Measurements from ENCODE around the gene MGST2. TPM values are rescaled to one million over a fixed set of nuclear protein-coding genes. Genes with fewer than 3 reads are reported as not detected.
A peak's percentile ranks its signal among the peaks of the same experiment; 100 is the strongest.

MGST2 gene
- total RNA-seq, 1 donor from 2014 or later, result 134 TPM

DNA sequence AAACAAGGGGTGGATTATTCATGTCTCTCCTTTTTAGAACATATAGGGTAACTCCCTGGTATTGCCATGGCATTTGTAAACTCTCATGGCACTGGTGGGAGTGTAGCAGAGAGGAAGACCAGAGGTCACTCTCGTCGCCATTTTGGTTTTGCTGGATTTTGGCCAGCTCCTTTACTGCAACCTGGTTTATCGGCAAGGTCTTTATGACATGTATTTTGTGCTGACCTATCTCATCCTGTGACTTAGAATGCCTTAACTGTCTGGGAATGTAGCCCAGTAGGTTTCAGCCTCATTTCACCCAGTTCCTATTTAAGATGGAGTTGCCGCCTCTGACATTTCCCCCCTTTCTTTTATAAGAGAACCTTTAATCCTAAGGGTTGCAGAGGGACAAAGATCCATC, 45.8 kb downstream of the MGST2 start:
- H3K9me3 ChIP-seq (replicated peaks), result peaks cover 7% of the 10 kb centered on the region
- H3K4me3 ChIP-seq, result no peak overlapping the region
- TF ChIP-seq, protein P1, sequence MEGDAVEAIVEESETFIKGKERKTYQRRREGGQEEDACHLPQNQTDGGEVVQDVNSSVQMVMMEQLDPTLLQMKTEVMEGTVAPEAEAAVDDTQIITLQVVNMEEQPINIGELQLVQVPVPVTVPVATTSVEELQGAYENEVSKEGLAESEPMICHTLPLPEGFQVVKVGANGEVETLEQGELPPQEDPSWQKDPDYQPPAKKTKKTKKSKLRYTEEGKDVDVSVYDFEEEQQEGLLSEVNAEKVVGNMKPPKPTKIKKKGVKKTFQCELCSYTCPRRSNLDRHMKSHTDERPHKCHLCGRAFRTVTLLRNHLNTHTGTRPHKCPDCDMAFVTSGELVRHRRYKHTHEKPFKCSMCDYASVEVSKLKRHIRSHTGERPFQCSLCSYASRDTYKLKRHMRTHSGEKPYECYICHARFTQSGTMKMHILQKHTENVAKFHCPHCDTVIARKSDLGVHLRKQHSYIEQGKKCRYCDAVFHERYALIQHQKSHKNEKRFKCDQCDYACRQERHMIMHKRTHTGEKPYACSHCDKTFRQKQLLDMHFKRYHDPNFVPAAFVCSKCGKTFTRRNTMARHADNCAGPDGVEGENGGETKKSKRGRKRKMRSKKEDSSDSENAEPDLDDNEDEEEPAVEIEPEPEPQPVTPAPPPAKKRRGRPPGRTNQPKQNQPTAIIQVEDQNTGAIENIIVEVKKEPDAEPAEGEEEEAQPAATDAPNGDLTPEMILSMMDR (IDR thresholded peaks at IDR 0.05; ENCODE audit: borderline replicate concordance), result no peak
- no peaks in the 10 kb centered on the region for H3K27me3 ChIP-seq (ENCODE audit: low read depth)
- intact Hi-C loops (cut with micrococcal nuclease), result no loop called here
- peaks cover 61% of the 10 kb centered on the region for H3K4me1 ChIP-seq
- no peak for DNase-seq
- H3K36me3 ChIP-seq, result peaks cover 9% of the 10 kb centered on the region
- H3K27ac ChIP-seq (replicated peaks), result peak overlapping the region; percentile 5

DNA sequence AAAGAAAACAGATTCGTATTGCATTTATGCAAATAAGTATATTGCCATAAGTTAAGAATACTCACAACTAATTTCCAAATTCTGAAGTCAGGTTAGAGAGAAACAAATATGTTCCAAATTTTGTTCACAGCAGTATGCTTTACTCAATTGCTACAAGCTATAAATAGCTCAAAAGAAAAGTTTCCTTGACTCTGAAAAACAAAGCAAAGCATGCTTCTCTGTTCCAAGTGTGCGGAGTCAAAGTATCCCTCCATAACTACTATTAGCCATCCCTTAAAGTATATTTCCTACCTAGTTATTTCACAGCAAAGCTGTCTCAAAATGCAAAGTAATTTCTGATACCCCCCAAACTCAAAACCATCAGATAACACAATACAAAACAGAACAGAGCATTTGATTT, 47.3 kb downstream of the MGST2 start:
- H3K27me3 ChIP-seq (ENCODE audit: low read depth), result no peaks in the 10 kb centered on the region
- TF ChIP-seq, protein P1 (IDR thresholded peaks at IDR 0.05; ENCODE audit: borderline replicate concordance), result no peak
- peaks cover 6% of the 10 kb centered on the region for H3K9me3 ChIP-seq (replicated peaks)
- H3K4me1 ChIP-seq, result peaks cover 61% of the 10 kb centered on the region
- H3K36me3 ChIP-seq, result peaks cover 11% of the 10 kb centered on the region
- H3K27ac ChIP-seq (replicated peaks), result peak overlapping the region; percentile 5
- no peak overlapping the region for H3K4me3 ChIP-seq
- no peak for DNase-seq
- intact Hi-C loops (cut with micrococcal nuclease), result no loop called here

DNA sequence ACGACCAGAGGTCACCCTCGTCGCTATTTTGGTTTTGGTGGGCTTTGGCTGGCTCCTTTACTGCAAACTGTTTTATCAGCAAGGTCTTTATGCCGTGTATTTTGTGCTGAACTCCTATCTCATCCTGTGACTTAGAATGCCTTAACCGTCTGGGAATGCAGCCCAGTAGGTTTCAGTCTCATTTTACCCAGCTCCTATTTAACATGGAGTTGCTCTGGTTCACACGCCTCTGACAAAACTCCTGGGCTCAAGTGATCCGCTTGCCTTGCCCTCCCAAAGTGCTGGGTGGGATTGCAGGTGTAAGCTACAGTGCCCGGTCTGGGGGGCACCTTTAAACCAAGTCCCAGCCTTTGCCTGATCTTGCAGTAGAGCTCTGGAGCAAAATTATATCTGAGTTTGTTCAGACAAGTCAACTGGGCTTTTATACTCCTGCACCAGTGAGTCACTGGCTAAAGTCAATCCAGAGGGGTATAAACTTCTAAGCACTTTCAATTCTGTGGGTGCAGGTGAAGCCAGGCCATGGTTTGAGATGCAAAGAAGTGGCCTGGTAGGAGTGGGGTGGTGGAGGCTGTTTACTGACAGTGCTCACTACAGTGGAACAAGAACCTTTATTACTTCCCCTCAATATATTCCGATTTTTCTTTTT, 50.2 kb downstream of the MGST2 start:
- intact Hi-C loops (cut with micrococcal nuclease), result no loop called here
- H3K36me3 ChIP-seq, result peaks cover 29% of the 10 kb centered on the region
- DNase-seq, result no peak
- H3K4me3 ChIP-seq, result no peak overlapping the region
- H3K4me1 ChIP-seq, result peaks cover 47% of the 10 kb centered on the region
- H3K27me3 ChIP-seq (ENCODE audit: low read depth), result no peaks in the 10 kb centered on the region
- TF ChIP-seq, protein P1 (IDR thresholded peaks at IDR 0.05; ENCODE audit: borderline replicate concordance), result no peak
- peak overlapping the region; percentile 73 for H3K27ac ChIP-seq (replicated peaks)
- H3K9me3 ChIP-seq (replicated peaks), result no peaks in the 10 kb centered on the region

DNA sequence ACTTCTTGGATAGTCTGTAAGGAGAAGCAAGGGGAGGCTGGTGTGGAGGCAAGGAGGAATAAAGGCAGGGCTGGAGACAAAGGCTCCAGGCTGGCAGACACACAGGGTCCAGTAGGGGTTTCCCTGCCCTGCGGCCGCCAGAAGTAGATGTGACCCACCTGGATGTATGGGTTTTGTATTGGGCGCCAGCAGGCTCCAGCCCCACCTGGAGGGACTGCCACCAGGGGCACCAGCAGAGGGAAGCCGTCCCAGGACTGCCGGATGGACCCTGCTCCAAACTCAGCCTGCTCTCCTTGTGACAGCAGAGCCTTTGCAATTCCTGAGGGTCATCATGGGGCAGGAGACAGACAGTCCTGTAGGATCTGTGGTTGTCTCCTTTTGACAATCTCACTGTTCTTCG, 52.7 kb downstream of the MGST2 start:
- intact Hi-C loops (cut with micrococcal nuclease), result no loop called here
- Histone ChIP-seq H3K9me3 (replicated peaks) (no peaks in the 10 kb centered on the region), H3K36me3 (peaks cover 29% of the 10 kb centered on the region), H3K27ac (replicated peaks) (no peak overlapping the region), H3K27me3 (ENCODE audit: low read depth) (no peaks in the 10 kb centered on the region), H3K4me3 (no peak overlapping the region), H3K4me1 (peaks cover 22% of the 10 kb centered on the region)
- DNase-seq, result no peak
- TF ChIP-seq, protein P1 (IDR thresholded peaks at IDR 0.05; ENCODE audit: borderline replicate concordance), result no peak

DNA sequence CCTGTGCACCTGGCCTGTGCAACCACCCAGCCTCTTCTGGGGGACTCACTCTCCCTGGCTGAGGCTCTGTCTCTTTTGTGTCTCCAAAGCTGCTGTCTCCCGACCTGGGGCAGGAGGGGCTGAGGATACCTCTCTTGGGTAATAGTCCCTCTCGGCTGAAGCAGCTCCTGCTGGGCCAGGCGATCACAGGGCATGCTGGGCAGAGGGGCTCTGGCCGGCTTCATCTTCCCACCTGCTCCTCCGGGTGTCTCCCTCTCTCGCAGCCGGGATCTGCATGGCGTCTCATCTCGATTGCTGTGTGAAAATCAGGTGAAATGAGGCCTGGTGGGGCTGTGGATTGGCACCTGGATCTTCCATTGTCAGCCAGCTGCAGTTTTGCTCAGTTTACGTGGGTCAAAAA, 53.2 kb downstream of the MGST2 start:
- Histone ChIP-seq H3K27me3 (ENCODE audit: low read depth) (no peaks in the 10 kb centered on the region), H3K4me3 (no peak overlapping the region), H3K4me1 (peaks cover 17% of the 10 kb centered on the region), H3K27ac (replicated peaks) (no peak overlapping the region), H3K9me3 (replicated peaks) (no peaks in the 10 kb centered on the region), H3K36me3 (peaks cover 29% of the 10 kb centered on the region)
- intact Hi-C loops (cut with micrococcal nuclease), result no loop called here
- TF ChIP-seq, protein P1 (IDR thresholded peaks at IDR 0.05; ENCODE audit: borderline replicate concordance), result no peak
- DNase-seq, result no peak
